ENCODE results near the gene LBP.

Gene LBP

DNA sequence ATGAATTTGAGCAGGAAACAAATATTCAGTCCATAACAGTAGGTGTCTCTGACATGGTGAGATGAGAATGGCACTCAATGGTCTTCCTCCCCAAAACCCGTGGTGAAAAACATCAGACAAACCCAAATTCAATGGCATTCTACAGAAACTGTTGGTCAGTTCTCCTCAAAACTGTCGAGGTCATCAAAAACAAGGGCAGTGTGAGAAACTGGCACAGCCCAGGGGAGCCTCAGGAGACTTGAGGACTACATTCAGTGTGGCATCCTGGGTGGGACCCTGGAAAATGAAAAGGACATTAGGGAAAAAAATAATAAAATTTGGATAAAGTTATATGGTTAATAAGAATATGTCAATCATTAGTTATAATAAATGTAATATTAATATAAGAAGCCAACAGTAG lies 40.6 kb downstream of the LBP start:
- no peak for TF ChIP-seq SIN3A (IDR thresholded peaks at IDR 0.05; ENCODE audit: borderline replicate concordance, insufficient read depth, low read length)
- TF ChIP-seq FOXP2 (optimal IDR thresholded peaks at IDR 0.05; ENCODE audit: borderline replicate concordance, extremely low read depth, extremely low read length, insufficient read depth): no peak
- TF ChIP-seq TAF1 (IDR thresholded peaks at IDR 0.05; ENCODE audit: borderline replicate concordance, insufficient read depth, low read length): no peak
- TF ChIP-seq, protein P1, sequence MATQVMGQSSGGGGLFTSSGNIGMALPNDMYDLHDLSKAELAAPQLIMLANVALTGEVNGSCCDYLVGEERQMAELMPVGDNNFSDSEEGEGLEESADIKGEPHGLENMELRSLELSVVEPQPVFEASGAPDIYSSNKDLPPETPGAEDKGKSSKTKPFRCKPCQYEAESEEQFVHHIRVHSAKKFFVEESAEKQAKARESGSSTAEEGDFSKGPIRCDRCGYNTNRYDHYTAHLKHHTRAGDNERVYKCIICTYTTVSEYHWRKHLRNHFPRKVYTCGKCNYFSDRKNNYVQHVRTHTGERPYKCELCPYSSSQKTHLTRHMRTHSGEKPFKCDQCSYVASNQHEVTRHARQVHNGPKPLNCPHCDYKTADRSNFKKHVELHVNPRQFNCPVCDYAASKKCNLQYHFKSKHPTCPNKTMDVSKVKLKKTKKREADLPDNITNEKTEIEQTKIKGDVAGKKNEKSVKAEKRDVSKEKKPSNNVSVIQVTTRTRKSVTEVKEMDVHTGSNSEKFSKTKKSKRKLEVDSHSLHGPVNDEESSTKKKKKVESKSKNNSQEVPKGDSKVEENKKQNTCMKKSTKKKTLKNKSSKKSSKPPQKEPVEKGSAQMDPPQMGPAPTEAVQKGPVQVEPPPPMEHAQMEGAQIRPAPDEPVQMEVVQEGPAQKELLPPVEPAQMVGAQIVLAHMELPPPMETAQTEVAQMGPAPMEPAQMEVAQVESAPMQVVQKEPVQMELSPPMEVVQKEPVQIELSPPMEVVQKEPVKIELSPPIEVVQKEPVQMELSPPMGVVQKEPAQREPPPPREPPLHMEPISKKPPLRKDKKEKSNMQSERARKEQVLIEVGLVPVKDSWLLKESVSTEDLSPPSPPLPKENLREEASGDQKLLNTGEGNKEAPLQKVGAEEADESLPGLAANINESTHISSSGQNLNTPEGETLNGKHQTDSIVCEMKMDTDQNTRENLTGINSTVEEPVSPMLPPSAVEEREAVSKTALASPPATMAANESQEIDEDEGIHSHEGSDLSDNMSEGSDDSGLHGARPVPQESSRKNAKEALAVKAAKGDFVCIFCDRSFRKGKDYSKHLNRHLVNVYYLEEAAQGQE (IDR thresholded peaks at IDR 0.05; ENCODE audit: insufficient read depth in 1 of 2, low read depth in 2 of 2, low read length in 2 of 2): no peak
- no peak for TF ChIP-seq POLR2AphosphoS5 (IDR thresholded peaks at IDR 0.05; ENCODE audit: low read depth, low read length)

DNA sequence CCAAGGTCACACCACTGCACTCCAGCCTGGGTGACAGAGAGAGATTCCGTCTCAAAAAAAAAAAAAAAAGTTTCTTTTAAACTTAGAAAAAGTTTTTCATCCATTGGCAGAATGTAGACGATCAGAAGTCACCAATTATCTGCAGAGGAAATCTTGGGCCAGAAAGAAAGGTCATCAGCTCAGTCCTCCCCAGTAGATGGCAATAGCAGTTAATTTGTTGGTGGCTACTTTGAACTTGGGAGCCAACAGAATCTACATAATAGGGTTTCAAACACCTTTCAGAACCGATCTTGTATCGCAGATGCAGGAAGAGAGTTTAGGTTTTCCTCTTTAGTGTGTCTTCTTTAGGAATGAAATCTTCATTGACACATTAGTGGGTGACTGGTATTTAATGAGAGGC lies 41.7 kb downstream of the LBP start:
- TF ChIP-seq SIN3A (IDR thresholded peaks at IDR 0.05; ENCODE audit: borderline replicate concordance, insufficient read depth, low read length): no peak
- TF ChIP-seq, protein P1 (IDR thresholded peaks at IDR 0.05; ENCODE audit: insufficient read depth in 1 of 2, low read depth in 2 of 2, low read length in 2 of 2): no peak

DNA sequence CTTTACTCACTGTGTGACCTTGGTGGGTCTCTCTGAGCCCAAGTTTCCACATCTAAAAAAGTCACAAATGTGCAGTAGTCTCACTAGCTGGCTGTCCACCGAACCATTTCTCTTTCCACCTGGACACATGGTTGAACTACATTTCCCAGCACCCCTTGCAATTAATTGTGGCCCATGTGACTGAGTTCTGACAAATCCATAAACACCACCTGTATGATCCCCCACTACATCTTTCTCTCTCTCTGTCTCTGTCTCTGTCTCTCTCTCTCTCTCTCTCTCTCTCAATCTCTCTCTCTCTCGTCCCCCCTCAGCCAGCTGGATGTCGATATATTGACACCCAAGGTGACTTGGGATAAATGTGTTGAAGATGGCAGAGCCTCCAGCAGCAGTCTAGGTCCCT lies 46.1 kb downstream of the LBP start:
- TF ChIP-seq TAF1 (IDR thresholded peaks at IDR 0.05; ENCODE audit: borderline replicate concordance, insufficient read depth, low read length) (no peak), SIN3A (IDR thresholded peaks at IDR 0.05; ENCODE audit: borderline replicate concordance, insufficient read depth, low read length) (no peak), FOXP2 (optimal IDR thresholded peaks at IDR 0.05; ENCODE audit: borderline replicate concordance, extremely low read depth, extremely low read length, insufficient read depth) (no peak), POLR2AphosphoS5 (IDR thresholded peaks at IDR 0.05; ENCODE audit: low read depth, low read length) (no peak)
- TF ChIP-seq, protein P1 (IDR thresholded peaks at IDR 0.05; ENCODE audit: insufficient read depth in 1 of 2, low read depth in 2 of 2, low read length in 2 of 2): no peak

DNA sequence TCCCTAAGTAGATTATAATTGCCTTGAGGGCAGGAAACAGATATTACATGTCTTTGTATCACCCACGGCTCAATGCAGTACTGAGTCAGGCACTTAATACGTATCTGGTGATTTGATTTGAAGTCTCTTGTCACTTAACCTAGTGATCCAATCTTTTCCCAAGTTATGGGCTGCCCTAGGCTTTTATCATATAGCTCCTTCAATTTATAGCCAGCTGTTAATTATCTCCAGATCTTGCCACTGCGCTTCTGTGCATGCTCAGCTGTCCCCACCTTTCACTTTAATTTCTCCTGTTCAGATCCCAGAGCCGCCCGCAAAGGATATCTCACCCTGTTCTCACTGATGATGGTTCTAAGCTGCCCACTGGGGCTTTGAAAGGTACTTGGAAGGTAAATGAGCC lies 47.0 kb downstream of the LBP start:
- TF ChIP-seq FOXP2 (optimal IDR thresholded peaks at IDR 0.05; ENCODE audit: borderline replicate concordance, extremely low read depth, extremely low read length, insufficient read depth) (no peak), SIN3A (IDR thresholded peaks at IDR 0.05; ENCODE audit: borderline replicate concordance, insufficient read depth, low read length) (no peak), TAF1 (IDR thresholded peaks at IDR 0.05; ENCODE audit: borderline replicate concordance, insufficient read depth, low read length) (no peak), POLR2AphosphoS5 (IDR thresholded peaks at IDR 0.05; ENCODE audit: low read depth, low read length) (no peak)
- TF ChIP-seq, protein P1 (IDR thresholded peaks at IDR 0.05; ENCODE audit: insufficient read depth in 1 of 2, low read depth in 2 of 2, low read length in 2 of 2): no peak

DNA sequence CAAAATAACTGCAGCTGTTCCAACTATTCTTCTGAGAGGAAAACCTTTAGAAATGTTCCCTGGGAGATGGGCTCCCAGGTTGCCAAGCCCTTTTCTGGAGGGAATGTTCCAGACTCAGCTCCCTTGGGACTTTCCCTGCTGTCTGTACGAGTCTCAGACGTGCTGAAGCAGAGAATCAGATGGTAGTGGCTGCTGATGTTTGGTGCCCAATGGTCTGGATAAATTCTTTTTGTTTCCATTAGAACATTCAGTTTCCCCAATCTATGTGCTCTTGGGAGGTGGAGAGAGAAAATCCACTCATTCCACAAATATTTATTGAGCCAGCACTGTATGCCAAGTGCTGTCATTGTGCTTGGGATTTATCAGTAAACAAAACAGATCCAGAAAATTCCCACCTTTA lies 48.9 kb downstream of the LBP start:
- TF ChIP-seq TAF1 (IDR thresholded peaks at IDR 0.05; ENCODE audit: borderline replicate concordance, insufficient read depth, low read length): no peak
- no peak for TF ChIP-seq POLR2AphosphoS5 (IDR thresholded peaks at IDR 0.05; ENCODE audit: low read depth, low read length)
- TF ChIP-seq SIN3A (IDR thresholded peaks at IDR 0.05; ENCODE audit: borderline replicate concordance, insufficient read depth, low read length): no peak
- TF ChIP-seq FOXP2 (optimal IDR thresholded peaks at IDR 0.05; ENCODE audit: borderline replicate concordance, extremely low read depth, extremely low read length, insufficient read depth): no peak
- TF ChIP-seq, protein P1 (IDR thresholded peaks at IDR 0.05; ENCODE audit: insufficient read depth in 1 of 2, low read depth in 2 of 2, low read length in 2 of 2): no peak

All from PFSK-1 (cell line).